GM19452 (cell line): Measurements from ENCODE around the gene ADSL.
"Not testable (repeated sequence)": the region's sequence is repeated elsewhere in the genome, so short reads cannot be mapped to it uniquely, and the experiment has no call there.

Experiments used
- ATAC-seq: cut with Tn5 transposase; IDR thresholded peaks from one replicate; pipeline ENCODE4 v1.9.1; 2021; ENCODE audit not compliant: unreplicated experiment

The ADSL gene

GRCh38 chr22:40367342-40367741 lies 21.0 kb downstream of the ADSL start:
- no peak for ATAC-seq

GRCh38 chr22:40368016-40368415 lies 21.7 kb downstream of the ADSL start:
- no peak for ATAC-seq

- no peak for ATAC-seq
These were observed 22.5 kb downstream of the ADSL start for GRCh38 chr22:40368836-40369235.

DNA sequence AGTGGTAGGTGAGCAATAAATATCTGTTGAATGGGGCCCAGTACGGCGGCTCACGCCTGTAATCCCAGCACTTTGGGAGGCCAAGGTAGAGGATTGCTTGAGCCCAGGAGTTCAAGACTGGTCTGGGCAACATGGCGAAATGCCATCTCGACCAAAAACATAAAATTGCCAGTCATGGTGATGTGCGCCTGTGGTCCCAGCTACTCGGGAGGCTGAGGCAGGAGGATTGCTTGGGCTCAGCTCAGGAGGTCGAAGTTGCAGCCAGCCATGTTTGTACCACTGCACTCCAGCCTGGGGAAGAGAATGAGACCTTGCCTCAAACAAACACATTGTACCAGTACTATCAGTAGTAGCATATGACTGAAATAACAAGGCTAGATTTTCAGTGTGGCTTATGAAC lies 28.3 kb downstream of the ADSL start:
- no peak for ATAC-seq

DNA sequence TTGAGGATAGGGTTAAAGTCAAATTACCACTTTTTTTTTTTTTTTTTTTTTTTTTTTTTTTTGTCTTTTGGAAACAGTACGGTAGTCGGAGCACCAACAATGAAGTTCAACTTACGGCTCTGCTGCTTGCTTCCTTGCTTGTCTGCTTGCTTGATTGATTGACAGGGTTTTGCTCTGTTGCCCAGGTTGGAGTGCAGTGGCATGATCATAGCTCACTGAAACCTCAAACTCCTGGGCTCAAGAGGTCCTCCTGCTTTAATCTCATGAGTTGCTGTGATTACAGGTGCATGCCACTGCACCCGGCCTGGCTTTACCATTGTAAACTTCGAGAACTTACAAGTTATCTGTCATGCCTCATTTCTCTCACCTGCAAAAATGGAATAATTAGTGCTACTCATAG lies 29.8 kb downstream of the ADSL start:
- ATAC-seq = no peak

DNA sequence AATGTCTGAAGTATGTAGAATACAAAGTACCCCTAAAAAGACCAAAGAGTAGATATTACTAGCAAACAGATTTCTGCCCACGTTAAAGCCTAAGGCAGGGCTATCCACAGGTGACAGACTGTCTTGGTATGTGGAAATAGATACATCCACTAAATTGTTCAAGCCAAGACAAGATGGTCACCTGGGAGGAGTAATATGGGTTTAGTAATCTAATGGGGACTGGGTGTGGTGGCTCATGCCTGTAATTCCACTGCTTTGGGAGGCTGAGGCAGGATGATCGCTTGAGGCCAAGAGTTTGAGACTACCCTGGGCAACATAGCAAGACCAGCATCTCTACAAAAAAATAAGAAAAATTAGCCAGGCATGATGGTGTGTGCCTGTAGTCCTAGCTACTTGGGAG lies 31.6 kb downstream of the ADSL start:
- ATAC-seq = no peak

DNA sequence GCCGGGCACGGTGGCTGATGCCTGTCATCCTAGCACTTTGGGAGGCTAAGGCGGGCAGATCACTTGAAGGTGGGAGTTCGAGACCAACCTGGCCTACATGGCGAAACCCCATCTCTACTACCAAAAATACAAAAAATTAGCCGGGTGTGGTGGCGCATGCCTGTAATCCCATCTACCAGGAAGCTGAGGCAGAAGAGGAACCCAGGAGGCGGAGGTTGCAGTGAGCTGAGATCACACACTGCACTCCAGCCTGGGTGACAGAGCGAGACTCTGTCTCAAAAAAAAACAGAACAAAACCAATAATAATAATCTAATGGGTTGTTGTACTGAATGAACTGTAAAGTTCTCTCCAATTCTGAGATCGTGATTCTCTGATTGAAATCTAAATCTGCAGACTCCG lies 32.1 kb downstream of the ADSL start:
- not testable (repeated sequence) for ATAC-seq

GRCh38 chr22:40381461-40381860 lies 35.2 kb downstream of the ADSL start:
- ATAC-seq = no peak

DNA sequence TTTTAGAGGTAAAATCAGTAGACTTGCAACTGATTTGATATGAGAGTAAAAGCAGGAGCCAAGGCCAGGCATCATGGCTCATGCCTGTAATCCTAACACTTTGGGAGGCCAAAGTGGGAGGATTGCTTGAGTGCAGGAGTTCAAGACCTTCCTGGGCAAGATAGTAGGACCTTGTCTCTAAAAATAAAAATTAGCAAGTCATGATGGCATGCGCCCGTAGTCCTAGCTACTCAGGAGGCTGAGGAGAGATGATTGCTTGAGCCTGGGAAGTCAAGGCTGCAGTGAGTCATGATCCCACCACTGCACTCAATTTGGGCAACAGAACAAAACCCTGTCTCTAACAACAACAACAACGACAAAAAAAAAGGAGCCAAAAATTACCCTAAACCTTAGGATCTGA lies 37.6 kb downstream of the ADSL start:
- no peak for ATAC-seq

DNA sequence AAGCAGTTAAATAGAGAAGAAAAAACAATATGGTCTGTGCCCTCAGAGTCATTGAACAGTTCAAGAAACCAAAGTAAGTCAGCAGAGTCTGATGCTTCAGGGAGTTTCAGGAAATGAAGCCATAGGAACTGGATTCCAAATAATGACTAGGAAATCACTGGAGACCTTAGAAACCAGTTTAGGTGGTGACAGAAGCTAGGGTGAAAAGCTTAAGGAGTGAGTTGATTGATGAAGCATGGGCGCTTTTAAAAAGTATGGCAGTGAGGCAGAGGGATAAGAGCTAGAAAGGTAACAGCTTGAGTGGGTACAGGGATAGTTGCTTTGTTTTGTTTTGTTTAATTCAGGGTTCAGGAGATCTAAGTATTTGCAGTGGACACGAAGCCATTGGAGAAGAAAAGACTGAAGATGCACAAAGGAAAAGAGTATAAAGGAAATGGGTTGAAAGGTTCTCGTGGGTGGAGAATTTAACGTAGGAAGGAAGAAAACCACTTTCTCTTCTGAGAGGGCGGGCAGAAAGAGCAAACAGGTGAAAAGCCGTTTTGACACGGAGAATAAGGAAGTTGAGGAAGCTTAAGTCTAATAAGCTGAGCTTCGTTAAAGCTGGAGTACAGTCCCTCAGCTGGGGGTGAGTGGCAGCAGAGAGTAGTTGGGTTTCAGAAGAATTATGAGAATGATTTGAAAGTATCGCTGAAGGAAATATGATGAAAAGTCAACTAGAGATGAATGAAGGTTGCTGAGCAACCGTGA lies 38.9 kb downstream of the ADSL start:
- no peak for ATAC-seq

DNA sequence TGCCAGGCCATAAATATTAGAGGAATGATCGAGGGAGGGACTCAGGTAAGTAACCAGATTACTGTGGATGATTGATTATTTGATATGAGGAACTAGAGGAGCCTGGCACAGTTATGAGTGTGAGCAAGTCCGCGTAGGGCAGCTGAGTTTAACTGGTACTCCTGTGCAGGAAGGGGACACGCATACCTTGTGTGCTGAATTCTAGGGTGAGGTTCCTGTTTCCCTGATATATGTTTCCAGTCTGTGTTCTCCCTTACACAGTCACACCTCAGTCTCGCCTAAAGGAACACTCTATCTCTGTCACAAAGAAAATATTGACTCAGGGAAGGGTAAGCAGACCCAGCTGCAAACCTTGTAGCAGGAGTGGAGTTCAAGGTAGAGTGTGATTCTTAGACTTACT lies 41.4 kb downstream of the ADSL start:
- ATAC-seq = no peak

- ATAC-seq = no peak
These were observed 41.9 kb downstream of the ADSL start for GRCh38 chr22:40388231-40388630.

- no peak for ATAC-seq
These were observed 45.1 kb downstream of the ADSL start for GRCh38 chr22:40391417-40391816.

DNA sequence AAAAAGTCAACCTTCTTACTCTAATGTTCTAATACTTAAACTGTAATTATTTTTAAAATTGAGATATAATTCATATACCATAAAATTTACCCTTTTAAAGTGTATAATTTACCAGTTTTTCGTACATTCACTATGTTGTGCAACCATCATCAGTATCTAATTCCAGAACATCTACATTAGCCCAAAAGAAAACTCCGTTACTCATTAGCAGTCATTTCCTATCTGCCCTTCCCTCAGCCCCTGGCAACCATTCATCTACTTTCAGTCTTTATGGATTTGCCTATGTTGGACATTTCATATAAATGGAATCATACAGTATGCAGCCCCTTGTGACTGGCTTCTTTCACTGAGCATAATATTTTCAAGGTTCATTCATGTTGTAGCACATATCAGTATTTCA lies 46.3 kb downstream of the ADSL start:
- no peak for ATAC-seq

DNA sequence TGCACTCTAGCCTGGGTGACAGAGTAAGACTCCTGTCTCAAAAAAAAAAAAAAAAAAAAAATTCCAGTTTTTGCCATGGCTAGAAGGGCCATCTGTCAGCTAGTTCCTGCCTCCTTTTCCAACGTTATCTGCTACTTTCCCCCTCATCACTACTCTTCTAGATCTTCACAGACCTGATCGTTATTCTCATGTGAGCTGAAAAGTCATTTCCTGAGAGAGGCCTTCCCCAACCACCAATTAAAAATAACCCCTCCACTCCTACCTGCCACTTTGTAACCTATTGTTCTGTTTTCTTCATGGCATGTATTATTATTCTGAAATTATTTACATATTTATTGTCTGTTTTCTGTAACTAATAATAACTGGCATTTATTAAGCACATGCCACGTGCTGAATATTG lies 48.3 kb downstream of the ADSL start:
- no peak for ATAC-seq

DNA sequence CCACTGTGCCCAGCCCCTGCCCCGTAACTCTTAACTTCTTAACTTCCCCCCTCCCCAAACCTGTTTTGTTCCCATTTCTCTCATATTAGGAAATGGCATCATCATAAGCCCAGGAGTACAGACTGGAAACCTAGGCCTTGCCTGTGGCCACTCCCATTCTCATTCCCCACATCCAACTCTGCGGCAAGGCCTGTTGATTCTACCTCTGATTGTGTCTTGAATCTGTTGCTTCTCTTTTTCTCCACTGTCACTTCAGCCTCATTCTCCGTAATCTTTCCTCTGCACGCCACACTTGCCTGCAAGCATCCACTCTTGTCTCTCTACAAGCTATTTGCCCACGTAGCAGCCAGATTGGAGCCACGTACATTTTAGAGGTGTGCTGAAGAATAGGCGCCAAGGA lies 49.3 kb downstream of the ADSL start:
- ATAC-seq = no peak

DNA sequence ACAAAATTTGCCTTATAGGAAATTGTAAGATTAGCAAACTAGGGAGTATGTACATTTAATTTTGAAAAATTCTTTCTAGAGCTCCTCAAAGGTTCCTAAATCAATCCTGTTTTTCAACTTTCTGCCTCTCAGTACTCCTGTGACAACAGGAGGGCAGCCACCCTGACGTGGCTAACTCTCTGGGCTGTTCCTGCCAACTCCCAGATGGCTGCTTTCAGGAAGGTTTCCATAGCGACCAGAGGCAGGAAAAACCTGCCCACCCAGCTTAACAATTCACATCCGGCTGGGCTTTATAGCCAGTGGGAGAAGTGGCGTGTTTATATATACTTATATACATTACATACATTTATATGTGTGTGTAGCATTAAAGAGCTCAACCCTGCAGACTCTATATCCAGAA lies 50.6 kb downstream of the ADSL start:
- ATAC-seq = no peak

GRCh38 chr22:40397396-40397795 lies 51.1 kb downstream of the ADSL start:
- no peak for ATAC-seq

GRCh38 chr22:40399621-40400020 lies 53.3 kb downstream of the ADSL start:
- no peak for ATAC-seq

- no peak for ATAC-seq
These were observed 53.9 kb downstream of the ADSL start for GRCh38 chr22:40400159-40400558.

- ATAC-seq = no peak
These were observed 55.2 kb downstream of the ADSL start for GRCh38 chr22:40401532-40401931.

GRCh38 chr22:40401981-40402406 lies 55.7 kb downstream of the ADSL start:
- ATAC-seq = no peak

DNA sequence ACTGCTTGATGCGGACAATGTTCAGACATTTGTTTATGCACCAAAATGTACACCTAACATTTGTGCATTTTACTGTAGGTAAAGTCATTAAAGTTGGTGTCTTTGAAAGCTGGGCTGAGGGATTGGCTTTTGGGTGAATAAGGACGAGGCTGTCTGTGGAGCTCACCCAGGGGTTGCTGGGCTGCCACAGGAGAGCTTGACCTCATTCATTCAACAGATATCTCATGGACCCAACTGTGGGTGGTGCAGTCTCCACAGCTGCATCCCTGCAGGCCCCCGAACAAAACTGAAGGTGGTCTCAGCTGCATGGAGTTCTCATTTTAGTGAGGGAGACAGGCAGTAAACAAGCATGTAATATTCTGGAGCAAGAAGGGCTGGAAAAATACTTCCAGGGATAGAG lies 56.8 kb downstream of the ADSL start:
- ATAC-seq = no peak
